Measurements from ENCODE around the gene DNAH9. TPM values are rescaled to one million over a fixed set of nuclear protein-coding genes. Genes with fewer than 3 reads are reported as not detected.

Gene DNAH9
- total RNA-seq, 3 donors from 2014 or later (not counting 1 experiment from before 2014, with no cell fraction given): not detected

DNA sequence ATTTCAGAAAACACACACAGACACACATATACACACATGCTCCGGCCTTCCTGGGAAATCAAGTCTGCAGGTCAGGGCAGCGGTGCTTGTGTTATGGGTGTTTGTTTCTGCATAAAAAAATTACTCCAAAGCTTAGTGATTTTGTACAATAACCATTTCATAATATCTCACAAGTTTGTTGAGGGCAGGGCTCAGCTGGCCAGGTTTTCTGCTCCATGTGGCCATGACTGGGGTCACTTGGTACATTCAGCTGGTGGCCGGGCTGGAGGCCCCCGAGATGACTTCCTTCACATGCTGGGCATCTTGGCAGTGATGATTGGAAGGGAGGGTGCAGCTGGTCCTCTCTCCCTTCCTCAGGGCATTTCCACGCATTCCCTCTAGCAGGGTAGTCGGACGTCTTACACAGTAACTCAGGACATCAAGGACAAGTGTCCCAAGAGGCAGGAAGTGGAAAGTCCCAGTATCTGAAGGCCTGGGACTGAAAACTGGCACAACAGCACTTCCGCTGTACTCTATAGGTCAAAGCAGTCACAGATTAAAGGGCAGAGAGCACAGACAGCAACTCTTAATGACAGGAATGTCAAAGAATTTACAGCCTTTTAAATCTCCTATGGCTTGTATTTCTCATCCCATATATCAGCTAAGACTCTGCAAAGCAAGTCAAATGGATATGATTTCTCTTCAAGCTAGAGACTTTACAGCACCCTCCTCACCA lies 271.6 kb downstream of the DNAH9 start:
- H3K27me3 Mint-ChIP-seq (ENCODE audit: low read depth in 2 of 2): no peaks in the 10 kb centered on the region
- Histone ChIP-seq H3K4me3 (ENCODE audit: low read length) (no peak overlapping the region), H3K4me1 (ENCODE audit: control insufficient read depth, insufficient read depth, low read length) (no peaks in the 10 kb centered on the region), H3K36me3 (ENCODE audit: control insufficient read depth, insufficient read depth, low read length) (no peaks in the 10 kb centered on the region), H3K27ac (ENCODE audit: low read length) (no peak overlapping the region), H3K9me3 (ENCODE audit: control insufficient read depth, insufficient read depth, low read length) (no peaks in the 10 kb centered on the region), H3K27me3 (ENCODE audit: control insufficient read depth, insufficient read depth, low read length) (no peaks in the 10 kb centered on the region)
- no peak overlapping the region for H3K4me3 Mint-ChIP-seq
- H3K27ac Mint-ChIP-seq: no peak overlapping the region
- 71% methylated on average over 7 of the region's 8 CpGs for WGBS (ENCODE audit: insufficient coverage)
- no peak for TF ChIP-seq CTCF (IDR thresholded peaks at IDR 0.05)
- intact Hi-C loops (cut with micrococcal nuclease): no loop called here
- ATAC-seq: no peak
- H3K36me3 Mint-ChIP-seq: peaks cover 9% of the 10 kb centered on the region
- peaks cover 6 to 17% of the 10 kb centered on the region in 2 donors for H3K9me3 Mint-ChIP-seq
- no peak for DNase-seq
- no peaks in the 10 kb centered on the region for H3K4me1 Mint-ChIP-seq

- H3K27ac Mint-ChIP-seq: no peak overlapping the region
Observed at GRCh38 chr17:11871773-11872172, 273.5 kb downstream of the DNAH9 start.

GRCh38 chr17:11874756-11875155 lies 276.5 kb downstream of the DNAH9 start:
- H3K27me3 Mint-ChIP-seq (ENCODE audit: low read depth in 2 of 2): no peaks in the 10 kb centered on the region
- DNase-seq (no peak), ATAC-seq (no peak)
- no peak for TF ChIP-seq CTCF (IDR thresholded peaks at IDR 0.05)
- intact Hi-C loops (cut with micrococcal nuclease): no loop called here
- no peak overlapping the region for H3K27ac Mint-ChIP-seq
- H3K36me3 Mint-ChIP-seq: no peaks in the 10 kb centered on the region
- Histone ChIP-seq H3K9me3 (ENCODE audit: control insufficient read depth, insufficient read depth, low read length) (no peaks in the 10 kb centered on the region), H3K27me3 (ENCODE audit: control insufficient read depth, insufficient read depth, low read length) (no peaks in the 10 kb centered on the region), H3K27ac (ENCODE audit: low read length) (no peak overlapping the region), H3K4me3 (ENCODE audit: low read length) (no peak overlapping the region), H3K36me3 (ENCODE audit: control insufficient read depth, insufficient read depth, low read length) (no peaks in the 10 kb centered on the region), H3K4me1 (ENCODE audit: control insufficient read depth, insufficient read depth, low read length) (no peaks in the 10 kb centered on the region)
- no peaks in the 10 kb centered on the region for H3K4me1 Mint-ChIP-seq
- 88% methylated on average over 7 of the region's 7 CpGs for WGBS (ENCODE audit: insufficient coverage)
- H3K4me3 Mint-ChIP-seq: no peak overlapping the region
- peaks cover 0 to 4% of the 10 kb centered on the region in 2 donors for H3K9me3 Mint-ChIP-seq

More at GRCh38 chr17:11871773-11872172, 273.5 kb downstream of the DNAH9 start:
- Mint-ChIP-seq H3K27me3 (ENCODE audit: low read depth in 2 of 2) (no peaks in the 10 kb centered on the region), H3K4me3 (no peak overlapping the region), H3K4me1 (no peaks in the 10 kb centered on the region), H3K36me3 (peaks cover 9% of the 10 kb centered on the region), H3K9me3 (peaks cover 6 to 14% of the 10 kb centered on the region in 2 donors)
- no peak for ATAC-seq
- Histone ChIP-seq H3K36me3 (ENCODE audit: control insufficient read depth, insufficient read depth, low read length) (no peaks in the 10 kb centered on the region), H3K4me3 (ENCODE audit: low read length) (no peak overlapping the region), H3K27me3 (ENCODE audit: control insufficient read depth, insufficient read depth, low read length) (no peaks in the 10 kb centered on the region), H3K4me1 (ENCODE audit: control insufficient read depth, insufficient read depth, low read length) (no peaks in the 10 kb centered on the region), H3K27ac (ENCODE audit: low read length) (no peak overlapping the region), H3K9me3 (ENCODE audit: control insufficient read depth, insufficient read depth, low read length) (no peaks in the 10 kb centered on the region)
- no peak for TF ChIP-seq CTCF (IDR thresholded peaks at IDR 0.05)
- WGBS (ENCODE audit: insufficient coverage): 81% methylated on average over 10 of the region's 10 CpGs
- no peak for DNase-seq
- intact Hi-C loops (cut with micrococcal nuclease): no loop called here

GRCh38 chr17:11880714-11881113 lies 282.4 kb downstream of the DNAH9 start:
- no peaks in the 10 kb centered on the region for H3K27me3 ChIP-seq (ENCODE audit: control insufficient read depth, insufficient read depth, low read length)
- DNase-seq (no peak), ATAC-seq (no peak)
- no peak for TF ChIP-seq CTCF (IDR thresholded peaks at IDR 0.05)
- Mint-ChIP-seq H3K4me1 (no peaks in the 10 kb centered on the region), H3K27me3 (ENCODE audit: low read depth in 2 of 2) (no peaks in the 10 kb centered on the region), H3K36me3 (no peaks in the 10 kb centered on the region), H3K4me3 (no peak overlapping the region), H3K27ac (no peak overlapping the region), H3K9me3 (peaks cover 0 to 5% of the 10 kb centered on the region in 2 donors)
- WGBS (ENCODE audit: insufficient coverage): 56% methylated on average over 5 of the region's 5 CpGs
- H3K27ac ChIP-seq (ENCODE audit: low read length): no peak overlapping the region
- no peaks in the 10 kb centered on the region for H3K36me3 ChIP-seq (ENCODE audit: control insufficient read depth, insufficient read depth, low read length)
- no peaks in the 10 kb centered on the region for H3K4me1 ChIP-seq (ENCODE audit: control insufficient read depth, insufficient read depth, low read length)
- intact Hi-C loops (cut with micrococcal nuclease): no loop called here
- H3K4me3 ChIP-seq (ENCODE audit: low read length): no peak overlapping the region
- H3K9me3 ChIP-seq (ENCODE audit: control insufficient read depth, insufficient read depth, low read length): no peaks in the 10 kb centered on the region

All from natural killer cell (primary cell).